IPS-18c (cell line): ENCODE data around the gene RD3L.
A peak's percentile ranks its signal among the peaks of the same experiment; 100 is the strongest.
"Not testable (repeated sequence)": the region's sequence is repeated elsewhere in the genome, so short reads cannot be mapped to it uniquely, and the experiment has no call there.

Source experiments
- H3K4me3 ChIP-seq: 2 replicates; pipeline ENCODE4 v1.7.0; 2013; ENCODE audit warnings: low read depth, mild to moderate bottlenecking, low read length, moderate library complexity; ENCODE audit not compliant: insufficient read depth
- H3K9me3 ChIP-seq: one replicate; pipeline ENCODE4 v1.6.1; 2013; ENCODE audit warnings: mild to moderate bottlenecking, low read length, moderate library complexity; ENCODE audit not compliant: control insufficient read depth, insufficient read depth

The RD3L gene

GRCh38 chr14:103932791-103933490 lies 9.4 kb downstream of the RD3L start:
- no peak overlapping the region for H3K4me3 ChIP-seq
- H3K9me3 ChIP-seq: peaks cover 2% of the 10 kb centered on the region

GRCh38 chr14:103931422-103931821 lies 10.9 kb downstream of the RD3L start:
- no peak overlapping the region for H3K4me3 ChIP-seq
- H3K9me3 ChIP-seq: peaks cover 2% of the 10 kb centered on the region

- no peak overlapping the region for H3K4me3 ChIP-seq
These were observed 12.2 kb downstream of the RD3L start for GRCh38 chr14:103930051-103930604.

GRCh38 chr14:103928011-103928890 lies 14.1 kb downstream of the RD3L start, which contains the start of gene TDRD9:
TDRD9 (plus strand) TSS chr14:103928456; CDS start chr14:103928510, 54 bp downstream.
- no peak within 1 kb of the TSS for H3K4me3 ChIP-seq

More at GRCh38 chr14:103930051-103930604, 12.2 kb downstream of the RD3L start:
- H3K9me3 ChIP-seq: peaks cover 2% of the 10 kb centered on the region

GRCh38 chr14:103927566-103927965 lies 14.8 kb downstream of the RD3L start:
- Histone ChIP-seq H3K9me3 (peaks cover 2% of the 10 kb centered on the region), H3K4me3 (no peak overlapping the region)

More at GRCh38 chr14:103928011-103928890, 14.1 kb downstream of the RD3L start, which contains the start of gene TDRD9:
- H3K9me3 ChIP-seq: peaks cover 2% of the 10 kb centered on the region

- H3K9me3 ChIP-seq: peaks cover 2% of the 10 kb centered on the region
- no peak overlapping the region for H3K4me3 ChIP-seq
These were observed 17.0 kb downstream of the RD3L start for GRCh38 chr14:103925316-103925715.

- H3K4me3 ChIP-seq: no peak overlapping the region
- peaks cover 2% of the 10 kb centered on the region for H3K9me3 ChIP-seq
These were observed 18.5 kb downstream of the RD3L start for GRCh38 chr14:103923863-103924262.

GRCh38 chr14:103921855-103922200 lies 20.5 kb downstream of the RD3L start:
- peak overlapping the region; percentile 40; the same call in 1 of the 2 replicates for H3K4me3 ChIP-seq
- not testable (repeated sequence) for H3K9me3 ChIP-seq

- no peaks in the 10 kb centered on the region for H3K9me3 ChIP-seq
- peak overlapping the region; percentile 94 for H3K4me3 ChIP-seq
These were observed 21.1 kb downstream of the RD3L start for GRCh38 chr14:103920981-103921854.

- no peak overlapping the region for H3K4me3 ChIP-seq
These were observed 25.6 kb downstream of the RD3L start for GRCh38 chr14:103916636-103917262.

GRCh38 chr14:103915616-103916015 lies 26.7 kb downstream of the RD3L start:
- no peak overlapping the region for H3K4me3 ChIP-seq
- no peaks in the 10 kb centered on the region for H3K9me3 ChIP-seq

More at GRCh38 chr14:103916636-103917262, 25.6 kb downstream of the RD3L start:
- H3K9me3 ChIP-seq: no peaks in the 10 kb centered on the region

- H3K9me3 ChIP-seq: no peaks in the 10 kb centered on the region
- no peak overlapping the region for H3K4me3 ChIP-seq
These were observed 31.3 kb downstream of the RD3L start for GRCh38 chr14:103910984-103911383.

- no peak overlapping the region for H3K4me3 ChIP-seq
- no peaks in the 10 kb centered on the region for H3K9me3 ChIP-seq
These were observed 31.9 kb downstream of the RD3L start for GRCh38 chr14:103910262-103910935.

GRCh38 chr14:103909531-103910261 lies 32.6 kb downstream of the RD3L start:
- Histone ChIP-seq H3K4me3 (no peak overlapping the region), H3K9me3 (no peaks in the 10 kb centered on the region)

GRCh38 chr14:103908580-103908979 lies 33.7 kb downstream of the RD3L start:
- Histone ChIP-seq H3K4me3 (no peak overlapping the region), H3K9me3 (no peaks in the 10 kb centered on the region)
